Right lobe of liver (tissue), 6 donors: ENCODE results near the gene FFAR3. TPM values are rescaled to one million over a fixed set of nuclear protein-coding genes. Genes with fewer than 3 reads are reported as not detected.

Experiments used
- ATAC-seq, 4 donors: fragments of 200-7000 bp; cut with Tn5 transposase; one replicate each; pipeline ENCODE4 v1.9.1; 2020; ENCODE audit warnings: mild to moderate bottlenecking in 4 of 4, moderate library complexity in 4 of 4
- DNase-seq, 3 donors: peaks; one replicate each; pipeline ENCODE4 v3.0.0-alpha.2; 2020
- H3K27ac ChIP-seq, 3 donors: fragments of 200-600 bp; one replicate each; pipeline ENCODE4 v1.8.0; 2022
- H3K27me3 ChIP-seq, 2 donors: fragments of 200-600 bp; one replicate each; pipeline ENCODE4 v1.8.0; 2022
- H3K36me3 ChIP-seq, 4 donors: fragments of 200-600 bp; sonication (generic) in 1 of 4; one replicate each; pipeline versions ENCODE4 v1.5.1 to v1.8.0; 2017 to 2022; ENCODE audit warnings: control low read depth in 1 of 4
- H3K4me1 ChIP-seq, 4 donors: fragments of 200-600 bp; sonication (generic) in 1 of 4; one replicate each; pipeline versions ENCODE4 v1.5.1 to v1.8.0; 2017 to 2022; ENCODE audit warnings: control low read depth in 1 of 4
- H3K4me3 ChIP-seq, 3 donors: fragments of 200-600 bp; one replicate each; pipeline ENCODE4 v1.8.0; 2022
- H3K9me3 ChIP-seq, 4 donors: fragments of 200-600 bp; sonication (generic) in 1 of 4; one replicate each; pipeline versions ENCODE4 v1.5.1 to v1.8.0; 2017 to 2022; ENCODE audit warnings: control low read depth in 1 of 4
- POLR2A ChIP-seq: fragments of 450-650 bp; IDR thresholded peaks from one replicate; pipeline ENCODE4 v1.6.1; 2017; ENCODE audit warnings: antibody characterized with exemption, mild to moderate bottlenecking
- WGBS: methylation state at CpG from one replicate; pipeline ENCODE4 v1.1.6; 2018; ENCODE audit warnings: low coverage, low lambda C conversion rate; ENCODE audit not compliant: insufficient coverage; ENCODE audit errors: missing lambda C conversion rate; 5-methylcytosine and 5-hydroxymethylcytosine counted together
- intact Hi-C, 2 donors: fragments of 100-400 bp; cut with DNase I; formaldehyde crosslinking; loops; one replicate each; pipeline versions ENCODE4 v1.11.2 to v1.14.1; 2022
- total RNA-seq, 6 experiments: library from RNA; depleted of rRNA in 2 of 6; stranded (reverse); fragments of >200 nt in 2 of 6; fragmentation: NEBNext Ultra II Directional in 3 of 6; extraction: Animal tissue kit (Norgen Biotek cat#: 25700) in 3 of 6; gene quantifications; one replicate each; pipeline versions ENCODE4 v1.1.0 to v1.2.4, GENCODE V29; 2016 to 2023
- TF ChIP-seq, protein P1 (sequence below), 4 donors: fragments of 200-600 bp in 3 of 4; fragments of 450-650 bp in 1 of 4; IDR thresholded peaks; one replicate each; pipeline versions ENCODE4 v1.5.1 to v1.8.0; 2016 to 2022; ENCODE audit warnings: antibody characterized with exemption in 4 of 4, mild to moderate bottlenecking in 2 of 4
- donor health status: DM: no; HTN: yes; CAD: no.
- donor health status: DM: no; HTN: no; CAD: no.
- donor health status: DM: no; HTN: no; CAD: no.
- donor health status: DM: no; HTN: yes; CAD: no.
- donor health status: DM: no; HTN: yes; CAD: no.

Gene FFAR3
- total RNA-seq, 6 experiments from 2014 or later: 0.27 TPM; not detected in 5

DNA sequence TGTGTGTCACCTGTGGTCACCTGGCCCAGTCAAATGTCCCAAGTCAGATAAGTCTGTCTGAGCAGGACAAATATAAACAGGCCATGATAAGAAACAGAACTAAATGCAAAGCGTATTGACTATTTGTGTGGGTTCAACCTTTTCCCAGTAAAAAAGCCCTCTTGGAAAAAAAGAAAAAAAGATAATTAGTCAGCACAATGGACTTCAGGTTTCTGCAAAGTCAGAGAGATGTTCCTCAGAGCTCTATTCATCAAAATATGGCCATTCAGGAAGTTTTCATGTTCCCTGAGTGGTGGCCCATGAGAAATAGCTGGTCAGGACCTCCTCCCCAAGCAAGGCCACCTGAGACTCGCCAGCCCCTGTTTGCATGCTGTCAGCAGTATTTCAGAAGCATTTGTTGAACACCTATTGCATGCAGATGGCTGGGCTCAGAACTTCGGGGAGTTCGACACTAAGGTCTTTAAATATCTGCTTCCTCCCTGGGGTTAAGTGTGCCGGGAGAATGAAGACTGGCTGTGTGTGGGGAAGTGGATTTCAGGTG, 2.7 kb downstream of the FFAR3 start:
- intact Hi-C loops: no loop called here
- TF ChIP-seq, protein P1, sequence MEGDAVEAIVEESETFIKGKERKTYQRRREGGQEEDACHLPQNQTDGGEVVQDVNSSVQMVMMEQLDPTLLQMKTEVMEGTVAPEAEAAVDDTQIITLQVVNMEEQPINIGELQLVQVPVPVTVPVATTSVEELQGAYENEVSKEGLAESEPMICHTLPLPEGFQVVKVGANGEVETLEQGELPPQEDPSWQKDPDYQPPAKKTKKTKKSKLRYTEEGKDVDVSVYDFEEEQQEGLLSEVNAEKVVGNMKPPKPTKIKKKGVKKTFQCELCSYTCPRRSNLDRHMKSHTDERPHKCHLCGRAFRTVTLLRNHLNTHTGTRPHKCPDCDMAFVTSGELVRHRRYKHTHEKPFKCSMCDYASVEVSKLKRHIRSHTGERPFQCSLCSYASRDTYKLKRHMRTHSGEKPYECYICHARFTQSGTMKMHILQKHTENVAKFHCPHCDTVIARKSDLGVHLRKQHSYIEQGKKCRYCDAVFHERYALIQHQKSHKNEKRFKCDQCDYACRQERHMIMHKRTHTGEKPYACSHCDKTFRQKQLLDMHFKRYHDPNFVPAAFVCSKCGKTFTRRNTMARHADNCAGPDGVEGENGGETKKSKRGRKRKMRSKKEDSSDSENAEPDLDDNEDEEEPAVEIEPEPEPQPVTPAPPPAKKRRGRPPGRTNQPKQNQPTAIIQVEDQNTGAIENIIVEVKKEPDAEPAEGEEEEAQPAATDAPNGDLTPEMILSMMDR (IDR thresholded peaks at IDR 0.05): no peak

GRCh38 chr19:35362261-35363000, 4.2 kb downstream of the FFAR3 start:
- H3K4me1 ChIP-seq: no peaks in the 10 kb centered on the region
- 92% methylated on average over 2 of the region's 14 CpGs for WGBS
- no peaks in the 10 kb centered on the region for H3K9me3 ChIP-seq
- DNase-seq: no peak
- no peaks in the 10 kb centered on the region for H3K36me3 ChIP-seq
- intact Hi-C loops: no loop called here
- H3K27me3 ChIP-seq: no peaks in the 10 kb centered on the region
- H3K27ac ChIP-seq: no peak overlapping the region
- H3K4me3 ChIP-seq: no peak overlapping the region
- ATAC-seq: no peak
- no peak for TF ChIP-seq POLR2A
- TF ChIP-seq, protein P1 (IDR thresholded peaks at IDR 0.05): no peak

More for the DNA sequence above, 2.7 kb downstream of the FFAR3 start:
- no peak for DNase-seq
- H3K4me3 ChIP-seq: no peak overlapping the region
- H3K9me3 ChIP-seq: no peaks in the 10 kb centered on the region
- WGBS: 35% methylated on average over 5 of the region's 5 CpGs
- H3K27me3 ChIP-seq: no peaks in the 10 kb centered on the region
- H3K27ac ChIP-seq: no peak overlapping the region
- H3K36me3 ChIP-seq: no peaks in the 10 kb centered on the region
- no peaks in the 10 kb centered on the region for H3K4me1 ChIP-seq
- no peak for ATAC-seq

- Histone ChIP-seq H3K4me3 (no peak overlapping the region), H3K27ac (no peak overlapping the region), H3K9me3 (no peaks in the 10 kb centered on the region), H3K27me3 (no peaks in the 10 kb centered on the region), H3K36me3 (no peaks in the 10 kb centered on the region), H3K4me1 (no peaks in the 10 kb centered on the region)
- 80% methylated on average over 2 of the region's 11 CpGs for WGBS
- no peak for TF ChIP-seq POLR2A
- TF ChIP-seq, protein P1 (IDR thresholded peaks at IDR 0.05): no peak
- ATAC-seq (no peak), DNase-seq (no peak)
- intact Hi-C loops: no loop called here
Measured at GRCh38 chr19:35363001-35363590, 4.8 kb downstream of the FFAR3 start.

DNA sequence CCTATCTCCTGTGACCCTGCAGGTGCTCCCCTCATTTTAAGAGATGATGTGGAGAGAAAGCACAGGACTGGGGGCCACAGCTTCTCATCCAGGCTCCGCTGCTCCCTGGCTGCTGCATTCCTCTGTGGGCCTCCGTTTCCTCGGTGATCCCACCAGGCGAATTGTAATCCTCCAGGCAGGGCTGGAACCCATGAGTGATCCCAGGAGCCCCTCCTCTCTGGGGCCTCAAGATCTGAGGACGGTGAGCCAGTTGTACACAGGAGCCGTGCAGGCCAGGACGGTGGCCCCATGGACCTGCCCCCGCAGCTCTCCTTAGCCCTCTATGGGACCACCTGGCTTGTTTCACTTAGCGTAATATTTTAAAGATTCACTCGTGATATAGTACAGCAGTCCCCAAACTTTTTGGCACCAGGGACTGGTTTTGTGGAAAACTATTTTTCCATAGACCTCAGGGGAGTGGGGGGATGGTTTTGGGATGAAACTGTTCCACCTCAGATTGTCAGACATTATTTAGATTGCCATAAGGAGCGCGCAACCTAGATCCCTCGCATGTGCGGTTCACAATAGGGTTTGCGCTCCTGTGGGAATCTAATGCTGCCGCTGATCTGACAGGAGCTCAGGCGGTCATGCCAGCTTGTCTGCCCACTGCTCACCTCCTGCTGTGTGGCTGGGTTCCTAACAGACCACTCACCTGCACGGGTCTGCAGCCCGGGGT, 5.6 kb downstream of the FFAR3 start:
- no peak for ATAC-seq
- Histone ChIP-seq H3K9me3 (no peaks in the 10 kb centered on the region), H3K4me1 (no peaks in the 10 kb centered on the region), H3K36me3 (no peaks in the 10 kb centered on the region), H3K27me3 (no peaks in the 10 kb centered on the region), H3K27ac (no peak overlapping the region), H3K4me3 (no peak overlapping the region)
- TF ChIP-seq POLR2A: no peak
- TF ChIP-seq, protein P1 (IDR thresholded peaks at IDR 0.05): no peak
- DNase-seq: no peak
- intact Hi-C loops: no loop called here
- 57% methylated on average over 4 of the region's 19 CpGs for WGBS
